Heart right ventricle (tissue), 16 donors: ENCODE results near the gene RUNX3. TPM values are rescaled to one million over a fixed set of nuclear protein-coding genes. Genes with fewer than 3 reads are reported as not detected.

ENCODE experiments used
- ATAC-seq, 8 donors: fragments of 200-7000 bp; cut with Tn5 transposase; one replicate each; pipeline ENCODE4 v1.9.1; 2020; ENCODE audit warnings: mild to moderate bottlenecking in 8 of 8, moderate library complexity in 8 of 8, moderate number of reproducible peaks in 1 of 8
- DNase-seq, 2 donors: peaks; one replicate each; pipeline ENCODE4 v3.0.0-alpha.2; 2020
- H3K27ac ChIP-seq, 10 donors: fragments of 200-600 bp; sonication (generic) in 2 of 10; one replicate each; pipeline versions ENCODE4 v1.5.0 to v1.8.0; 2020 to 2022; ENCODE audit warnings: mild to moderate bottlenecking in 3 of 10
- H3K27me3 ChIP-seq, 7 donors: fragments of 200-600 bp; one replicate each; pipeline ENCODE4 v1.8.0; 2021 to 2022; ENCODE audit warnings: mild to moderate bottlenecking in 2 of 7
- H3K36me3 ChIP-seq, 9 donors: fragments of 200-600 bp; sonication (generic) in 1 of 9; one replicate each; pipeline versions ENCODE4 v1.5.0 to v1.8.0; 2020 to 2022; ENCODE audit warnings: mild to moderate bottlenecking in 2 of 9
- H3K4me1 ChIP-seq, 9 donors: fragments of 200-600 bp; sonication (generic) in 1 of 9; one replicate each; pipeline versions ENCODE4 v1.5.0 to v1.8.0; 2020 to 2022; ENCODE audit warnings: mild to moderate bottlenecking in 4 of 9
- H3K4me3 ChIP-seq, 10 donors: fragments of 200-600 bp; sonication (generic) in 2 of 10; one replicate each; pipeline versions ENCODE4 v1.5.0 to v1.8.0; 2020 to 2022; ENCODE audit warnings: mild to moderate bottlenecking in 7 of 10, moderate library complexity in 2 of 10
- H3K9me3 ChIP-seq, 11 donors: fragments of 200-600 bp in 10 of 11; sonication (generic) in 2 of 11; one replicate each; pipeline versions ENCODE4 v1.5.0 to v1.8.0; 2013 to 2022; ENCODE audit warnings: mild to moderate bottlenecking in 2 of 11, control low read depth in 1 of 11, moderate library complexity in 1 of 11
- WGBS, 2 donors: extraction: QIAGEN DNeasy Blood & Tissue Kit; methylation state at CpG; one replicate each; pipeline ENCODE4 v1.1.7; 2013; ENCODE audit warnings: inconsistent platforms in 1 of 2; 5-methylcytosine and 5-hydroxymethylcytosine counted together
- intact Hi-C, 10 donors: fragments of 100-400 bp; cut with DNase I; formaldehyde crosslinking; loops; one replicate each; pipeline versions ENCODE4 v1.11.1 to v1.14.2; 2022
- polyA plus RNA-seq, 2 donors: library from polyadenylated mRNA; stranded (reverse); fragments of 200-250 nt; gene quantifications; one replicate each; pipeline ENCODE4 v1.2.3, GENCODE V29; 2013
- total RNA-seq, 10 donors: library from RNA; stranded (reverse); fragmentation: NEBNext Ultra II Directional in 3 of 10; extraction: Animal tissue kit (Norgen Biotek cat#: 25700) in 3 of 10; gene quantifications; one replicate each; pipeline versions ENCODE4 v1.2.1 to v1.2.4, GENCODE V29; 2021 to 2023
- TF ChIP-seq, protein P1 (sequence below), 9 donors: fragments of 200-600 bp; sonication (generic) in 2 of 9; IDR thresholded peaks; one replicate each; pipeline versions ENCODE4 v1.5.0 to v1.8.0; 2021 to 2022; ENCODE audit warnings: antibody characterized with exemption in 9 of 9, mild to moderate bottlenecking in 5 of 9, moderate library complexity in 1 of 9
- donor health status: Arrhythmogenic right ventricular cardiomyopathy.
- donor health status: ischemic (EF 13 %, LVEDD 7.1; RV severe dilation, severe dysfunction).
- donor health status: healthy with polysubstance abuse.
- donor health status: DM: no; HTN: yes; CAD: no.
- donor health status: DM: no; HTN: no; CAD: no.
- donor health status: ischemic (EF 25% LVEDD 6.9; RV normal size, moderate dysfunction).
- donor health status: ischemic (EF 25% LVEDD 5.7; RV mildly dilated, moderate dysfunction).
- donor health status: healthy.
- donor health status: DM: yes; HTN: yes; CAD: no.
- donor health status: Ischemic cardiomyopathy.
- donor health status: ischemic (EF 35%, LVEDD 5.7; RV mildly dilated, moderate dysfunction).
- donor health status: nonischemic (EF 11% LVEDD 7.7; RV severe dilation, severe dysfunction).
- donor health status: DM: yes; HTN: yes; CAD: no.
- donor health status: PGD.
- donor health status: ischemic (EF 29% LVEDD 5.4; RV normal size, mild dysfunction).
- donor health status: nonischemic (EF 23%, LVEDD 6.1; RV moderate dilation, normal function).

Gene RUNX3
- total and polyA plus RNA-seq, 12 donors = 0.07 to 5.9 (median 0.38) TPM

DNA sequence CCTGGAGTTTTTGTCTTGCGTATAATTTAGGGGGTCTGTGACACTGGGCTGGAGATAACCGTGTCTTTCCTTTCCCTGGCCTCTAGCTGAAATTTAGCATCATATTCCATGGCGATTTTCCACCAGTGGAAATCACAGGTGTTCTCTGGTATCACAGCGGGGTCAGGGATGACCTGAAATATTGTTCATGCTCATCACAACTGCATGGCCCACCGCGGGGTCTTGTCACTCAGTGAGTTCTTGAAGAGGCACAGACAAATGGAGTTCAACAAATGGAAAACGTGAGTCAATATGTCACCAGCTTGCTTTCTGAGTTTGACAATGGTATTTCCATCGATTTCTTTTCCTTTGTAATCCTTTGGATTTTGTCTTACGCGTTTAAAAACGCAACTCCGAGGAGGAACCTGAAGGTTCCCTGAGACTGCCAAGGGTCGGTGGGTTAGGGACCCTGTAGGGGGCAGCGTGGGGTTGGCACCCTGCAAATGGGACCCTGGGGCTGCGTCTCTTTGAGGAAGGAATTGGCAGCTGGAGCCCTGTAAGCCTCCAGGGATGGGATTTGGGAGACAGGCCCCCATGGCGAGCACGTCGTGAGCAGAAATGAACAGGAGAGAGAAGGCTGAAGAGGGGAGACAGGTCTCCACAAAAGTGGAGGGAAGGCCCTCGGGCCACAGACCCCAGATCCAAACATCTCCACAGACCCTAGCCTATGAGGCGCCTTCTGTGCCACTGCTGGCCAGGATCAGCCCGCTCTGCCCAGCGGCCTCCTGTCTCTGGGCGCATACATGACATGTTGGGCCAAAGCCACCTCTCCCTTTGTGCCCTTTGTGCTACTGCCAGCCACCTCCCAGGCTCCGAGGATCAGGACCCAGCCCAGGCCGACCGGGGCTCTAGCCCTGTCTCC lies 32.1 kb upstream of the RUNX3 start:
- H3K4me3 ChIP-seq = no peak overlapping the region
- H3K27me3 ChIP-seq = peaks cover 0 to 77% (median 25%) of the 10 kb centered on the region in 7 donors
- no peaks in the 10 kb centered on the region for H3K36me3 ChIP-seq
- H3K4me1 ChIP-seq = peaks cover 0 to 19% (median 0%) of the 10 kb centered on the region in 9 donors
- WGBS, 2 donors = 82 to 83% methylated on average over 26 of the region's 26 CpGs
- TF ChIP-seq, protein P1, sequence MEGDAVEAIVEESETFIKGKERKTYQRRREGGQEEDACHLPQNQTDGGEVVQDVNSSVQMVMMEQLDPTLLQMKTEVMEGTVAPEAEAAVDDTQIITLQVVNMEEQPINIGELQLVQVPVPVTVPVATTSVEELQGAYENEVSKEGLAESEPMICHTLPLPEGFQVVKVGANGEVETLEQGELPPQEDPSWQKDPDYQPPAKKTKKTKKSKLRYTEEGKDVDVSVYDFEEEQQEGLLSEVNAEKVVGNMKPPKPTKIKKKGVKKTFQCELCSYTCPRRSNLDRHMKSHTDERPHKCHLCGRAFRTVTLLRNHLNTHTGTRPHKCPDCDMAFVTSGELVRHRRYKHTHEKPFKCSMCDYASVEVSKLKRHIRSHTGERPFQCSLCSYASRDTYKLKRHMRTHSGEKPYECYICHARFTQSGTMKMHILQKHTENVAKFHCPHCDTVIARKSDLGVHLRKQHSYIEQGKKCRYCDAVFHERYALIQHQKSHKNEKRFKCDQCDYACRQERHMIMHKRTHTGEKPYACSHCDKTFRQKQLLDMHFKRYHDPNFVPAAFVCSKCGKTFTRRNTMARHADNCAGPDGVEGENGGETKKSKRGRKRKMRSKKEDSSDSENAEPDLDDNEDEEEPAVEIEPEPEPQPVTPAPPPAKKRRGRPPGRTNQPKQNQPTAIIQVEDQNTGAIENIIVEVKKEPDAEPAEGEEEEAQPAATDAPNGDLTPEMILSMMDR (IDR thresholded peaks at IDR 0.05) = no peak
- intact Hi-C loops = no loop called here
- no peaks in the 10 kb centered on the region for H3K9me3 ChIP-seq
- H3K27ac ChIP-seq = no peak overlapping the region
- DNase-seq (no peak), ATAC-seq (no peak)

DNA sequence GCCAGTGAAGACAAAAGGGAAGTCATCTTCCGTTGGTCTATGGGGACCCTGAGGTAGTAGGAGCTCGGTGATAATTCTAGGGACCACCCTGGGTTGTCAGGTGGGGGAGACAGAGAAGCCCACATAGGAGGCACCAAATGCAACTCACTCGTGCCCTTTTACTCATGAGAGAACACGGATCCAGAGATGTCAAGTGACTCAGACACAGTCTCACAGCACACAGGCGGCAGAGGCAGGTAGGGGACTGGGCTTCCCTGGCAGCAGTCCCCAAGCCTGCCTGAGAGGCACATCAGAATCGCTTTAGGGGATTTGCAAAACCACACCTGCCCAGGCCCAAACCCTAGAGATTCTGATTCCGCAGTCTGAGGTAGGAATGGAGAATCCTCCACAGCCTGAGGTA lies 31.3 kb upstream of the RUNX3 start:
- TF ChIP-seq, protein P1 (IDR thresholded peaks at IDR 0.05) = no peak
- Histone ChIP-seq H3K4me1 (peaks cover 0 to 15% (median 0%) of the 10 kb centered on the region in 9 donors), H3K4me3 (no peak overlapping the region), H3K27ac (no peak overlapping the region), H3K27me3 (peaks cover 0 to 76% (median 28%) of the 10 kb centered on the region in 7 donors), H3K36me3 (no peaks in the 10 kb centered on the region), H3K9me3 (no peaks in the 10 kb centered on the region)
- 83 to 85% methylated on average over 7 of the region's 7 CpGs for WGBS, 2 donors
- intact Hi-C loops = no loop called here
- DNase-seq = no peak
- ATAC-seq = no peak

DNA sequence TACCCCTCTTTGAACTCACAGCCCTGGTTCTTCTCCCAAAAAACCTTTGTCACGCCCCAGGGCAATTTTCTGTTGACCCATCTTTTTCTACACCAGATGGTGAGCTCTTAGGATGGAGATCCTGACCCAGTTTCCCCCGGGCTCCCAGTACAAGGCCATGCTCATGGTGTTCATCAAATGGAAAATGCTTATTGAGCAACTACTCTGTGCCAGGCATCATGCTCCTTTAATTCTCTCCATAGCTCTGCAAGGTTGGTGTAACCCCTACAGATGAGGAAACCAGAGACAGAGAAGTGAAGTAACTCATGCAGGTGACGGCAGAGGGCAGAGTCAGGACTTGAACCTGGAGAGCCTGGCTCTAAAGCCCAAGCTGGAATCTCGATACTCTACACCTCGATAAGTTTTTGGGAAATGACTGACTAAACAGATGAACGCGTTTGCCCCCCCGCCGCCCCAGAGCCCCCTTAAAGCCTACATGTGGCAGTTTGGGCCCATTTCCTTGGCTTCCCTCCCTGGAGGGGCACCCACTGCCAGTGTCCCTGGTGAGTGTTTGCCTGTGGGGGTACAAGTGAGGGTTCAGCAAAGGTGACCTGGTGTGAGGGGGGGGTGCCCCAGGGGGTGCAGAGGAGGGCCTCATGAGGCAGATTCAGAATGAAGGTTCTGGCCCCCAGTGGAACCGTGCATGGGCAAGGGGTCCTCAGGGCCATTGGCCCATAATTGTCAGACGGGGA lies 30.2 kb upstream of the RUNX3 start:
- Histone ChIP-seq H3K36me3 (no peaks in the 10 kb centered on the region), H3K4me1 (peaks cover 0 to 16% (median 0%) of the 10 kb centered on the region in 9 donors), H3K9me3 (no peaks in the 10 kb centered on the region), H3K27ac (no peak overlapping the region), H3K4me3 (no peak overlapping the region), H3K27me3 (peaks cover 0 to 76% (median 29%) of the 10 kb centered on the region in 7 donors)
- intact Hi-C loops = no loop called here
- 85 to 92% methylated on average over 11 of the region's 11 CpGs for WGBS, 2 donors
- DNase-seq = no peak
- TF ChIP-seq, protein P1 (IDR thresholded peaks at IDR 0.05) = no peak
- ATAC-seq = no peak

DNA sequence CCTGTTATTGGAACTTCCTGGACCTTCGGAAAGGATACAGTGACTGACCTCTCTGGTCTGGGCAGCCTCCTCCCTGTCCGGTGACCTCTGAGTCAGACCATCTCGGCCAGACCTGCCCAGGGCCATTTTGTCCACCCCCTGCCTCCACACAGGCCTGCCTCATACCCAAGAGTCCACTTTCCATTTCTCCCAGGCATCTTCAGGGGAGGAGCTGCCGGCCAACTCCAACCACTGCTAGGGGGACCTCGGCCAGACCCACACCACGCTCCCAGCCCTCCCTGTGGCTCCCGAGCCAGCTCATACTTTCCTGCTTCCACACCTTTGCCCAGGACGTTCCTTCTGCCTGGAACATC lies 29.5 kb upstream of the RUNX3 start:
- no peaks in the 10 kb centered on the region for H3K9me3 ChIP-seq
- TF ChIP-seq, protein P1 (IDR thresholded peaks at IDR 0.05) = no peak
- peaks cover 0 to 17% (median 0%) of the 10 kb centered on the region in 9 donors for H3K4me1 ChIP-seq
- ATAC-seq (no peak), DNase-seq (no peak)
- WGBS, 2 donors = 74 to 80% methylated on average over 8 of the region's 8 CpGs
- H3K36me3 ChIP-seq = no peaks in the 10 kb centered on the region
- H3K27me3 ChIP-seq = peaks cover 0 to 72% (median 29%) of the 10 kb centered on the region in 7 donors
- intact Hi-C loops = no loop called here
- H3K4me3 ChIP-seq = no peak overlapping the region
- no peak overlapping the region for H3K27ac ChIP-seq
